ENCODE measurements around the gene PDZD8.
"Not testable (repeated sequence)": the region's sequence is repeated elsewhere in the genome, so short reads cannot be mapped to it uniquely, and the experiment has no call there.

The PDZD8 gene

DNA sequence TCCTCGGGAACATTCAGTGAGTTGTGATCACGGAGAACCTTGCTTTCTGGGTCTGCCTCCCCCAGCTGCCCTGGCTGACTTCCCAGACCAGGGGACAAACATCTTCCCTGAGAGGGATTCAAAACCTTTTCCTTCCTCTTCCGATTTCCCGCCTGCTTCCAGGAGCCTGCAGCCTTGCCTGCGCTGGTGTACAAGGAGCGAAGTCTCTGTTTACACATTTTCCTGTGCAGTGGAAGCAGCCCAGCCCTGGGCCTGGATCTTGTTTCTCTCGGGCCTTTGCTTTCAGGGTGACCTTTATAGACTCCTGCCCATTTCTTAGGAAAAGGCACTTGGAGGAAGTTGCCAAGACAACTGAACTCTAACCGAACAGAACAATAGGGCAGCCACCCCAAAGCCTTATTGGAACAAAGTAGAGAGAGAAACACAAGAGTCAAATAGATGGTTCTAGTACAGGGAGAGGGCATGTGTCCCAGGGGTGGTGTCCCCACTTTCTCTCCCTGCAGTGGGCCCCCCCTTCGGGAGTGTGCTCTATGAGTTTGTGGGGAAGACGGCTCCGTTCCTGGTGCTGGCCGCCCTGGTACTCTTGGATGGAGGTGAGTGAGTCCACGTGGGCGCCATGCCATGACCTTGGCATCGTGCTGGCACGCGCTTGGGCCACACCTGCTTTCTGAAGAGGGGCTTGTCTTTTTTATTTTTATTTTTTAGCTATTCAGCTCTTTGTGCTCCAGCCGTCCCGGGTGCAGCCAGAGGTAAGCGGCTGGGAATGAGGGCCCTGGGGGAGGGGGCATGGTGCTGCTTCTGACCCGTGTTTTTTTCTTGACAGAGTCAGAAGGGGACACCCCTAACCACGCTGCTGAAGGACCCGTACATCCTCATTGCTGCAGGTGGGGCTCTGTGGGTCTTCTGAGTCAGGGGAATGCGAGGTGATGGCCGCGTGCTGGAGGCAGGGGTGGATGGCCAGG, 120.2 kb downstream of the PDZD8 start:
- no peak for DNase-seq (ENCODE audit: low read depth)

GRCh38 chr10:117254338-117254737, 120.9 kb downstream of the PDZD8 start:
- DNase-seq (ENCODE audit: low read depth), result no peak

GRCh38 chr10:117253908-117254307, 121.3 kb downstream of the PDZD8 start:
- no peak for DNase-seq (ENCODE audit: low read depth)

GRCh38 chr10:117250411-117250810, 124.8 kb downstream of the PDZD8 start:
- DNase-seq (ENCODE audit: low read depth), result no peak

DNA sequence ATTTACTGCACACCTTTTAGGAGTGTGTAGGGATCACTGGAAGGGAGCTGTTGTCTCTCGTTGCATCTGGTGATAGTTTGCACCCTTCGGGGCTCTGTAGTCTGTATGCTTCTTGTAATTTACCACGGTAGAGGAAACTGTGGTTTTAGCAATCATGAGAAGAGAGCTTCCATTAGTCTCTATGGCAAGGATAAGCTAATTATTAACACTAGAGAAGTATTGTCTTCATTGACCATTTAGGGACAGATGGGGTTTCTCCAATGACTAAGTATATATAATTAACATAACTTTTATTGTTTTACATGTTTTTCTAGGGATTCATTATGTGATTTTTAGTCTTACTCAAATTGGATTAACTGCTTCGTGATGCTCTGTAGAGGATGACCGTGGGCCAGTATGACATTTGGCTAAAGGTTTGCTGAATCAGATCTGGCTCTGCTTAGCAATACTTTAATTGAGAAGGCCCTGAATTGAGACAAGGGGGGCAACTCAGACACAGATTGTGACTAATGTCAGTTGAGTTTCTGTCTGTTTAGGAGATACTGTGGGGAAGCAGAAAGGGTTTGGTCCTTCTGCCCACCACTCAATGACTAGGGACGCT, 125.6 kb downstream of the PDZD8 start:
- no peak for DNase-seq (ENCODE audit: low read depth)

DNA sequence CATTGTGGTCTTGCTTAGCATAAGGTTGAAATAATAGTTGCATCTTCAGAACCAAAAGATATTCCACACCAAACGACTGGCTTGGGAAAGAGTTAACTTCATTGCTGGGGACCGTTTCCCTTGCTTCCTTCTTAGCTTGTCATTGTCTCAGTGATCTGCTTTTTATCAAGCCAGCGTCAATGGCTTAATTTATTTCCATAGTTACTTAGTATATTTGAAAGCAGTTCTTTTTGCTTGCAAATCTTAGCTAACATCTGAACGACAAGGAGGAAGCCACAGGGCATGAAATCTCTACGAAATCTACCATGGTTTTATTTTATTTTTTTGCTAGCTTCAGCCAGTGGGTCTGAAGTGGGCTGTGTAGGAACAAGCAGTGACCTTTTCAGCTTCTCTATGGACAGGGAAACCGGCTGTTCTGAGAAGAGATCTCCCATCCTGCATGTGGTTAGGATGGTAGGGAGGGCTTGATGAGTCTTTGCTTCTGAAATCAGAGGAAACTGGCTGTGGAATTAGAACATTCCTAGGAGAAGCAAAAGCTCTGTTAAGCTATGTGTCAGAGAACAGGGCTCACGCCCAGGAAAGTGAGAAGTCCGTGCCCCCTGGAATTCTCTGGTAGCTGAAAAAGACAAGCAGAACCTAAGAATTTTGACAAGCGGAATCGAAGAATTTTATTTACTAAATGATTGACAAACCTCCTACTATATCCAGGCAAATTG, 126.3 kb downstream of the PDZD8 start:
- DNase-seq (ENCODE audit: low read depth), result no peak

DNA sequence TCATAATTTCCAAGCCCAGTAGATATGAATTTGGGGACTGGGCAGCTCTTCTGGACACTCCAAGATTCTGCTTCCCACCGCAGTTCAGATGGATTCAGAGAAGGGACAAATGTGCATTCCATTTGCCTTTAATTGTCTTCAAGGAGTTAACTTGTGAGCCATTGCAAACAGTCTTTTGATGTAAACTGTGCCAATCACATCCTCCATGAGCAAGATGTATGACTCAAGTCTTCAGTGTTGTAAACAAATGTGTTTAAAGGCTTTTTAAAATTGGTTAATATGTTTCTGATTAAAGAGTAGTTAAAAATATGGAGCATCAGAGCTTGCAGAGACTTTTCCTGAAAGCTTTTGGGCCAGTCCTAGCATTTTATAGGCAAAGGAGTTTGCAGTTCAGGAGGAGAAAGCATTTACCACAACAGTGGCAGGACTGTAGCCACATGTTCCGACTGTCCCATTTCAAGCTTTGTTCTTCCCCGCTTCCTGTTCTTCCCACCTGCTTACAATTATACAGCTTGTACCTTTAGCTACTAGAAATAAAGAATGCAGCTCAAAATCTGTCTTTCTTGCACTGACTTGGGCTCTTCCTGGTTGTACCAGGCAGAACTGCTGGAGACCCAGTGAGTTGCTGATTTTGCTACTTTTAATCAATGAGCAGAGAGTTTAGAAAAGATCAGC, 128.1 kb downstream of the PDZD8 start:
- no peak for DNase-seq (ENCODE audit: low read depth)

DNA sequence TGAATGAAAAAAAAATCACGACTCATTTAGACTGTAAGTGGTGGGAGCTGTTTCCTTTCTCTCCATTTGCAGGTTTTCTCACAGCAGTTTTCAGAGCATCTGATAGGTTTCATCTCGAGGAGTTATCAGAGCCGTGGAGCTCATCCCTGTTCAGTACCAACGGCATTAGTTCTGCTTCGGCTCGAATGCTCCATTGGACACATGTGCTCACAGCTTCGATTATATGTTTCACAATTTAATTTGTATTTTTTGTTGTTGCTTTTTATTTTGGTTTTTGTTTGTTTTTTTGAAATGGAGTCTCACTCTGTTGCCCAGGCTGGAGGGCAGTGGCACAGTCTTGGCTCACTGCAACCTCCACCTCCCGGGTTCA, 132.8 kb downstream of the PDZD8 start:
- DNase-seq (ENCODE audit: low read depth), result no peak

GRCh38 chr10:117241541-117242462, 133.4 kb downstream of the PDZD8 start:
- DNase-seq (ENCODE audit: low read depth), result no peak

GRCh38 chr10:117240621-117241529, 134.4 kb downstream of the PDZD8 start, which contains the start of gene SLC18A2:
SLC18A2 (plus strand) TSS chr10:117241114; CDS start chr10:117241694, 580 bp downstream.
- DNase-seq (ENCODE audit: low read depth), result no peak

GRCh38 chr10:117239721-117240620, 135.3 kb downstream of the PDZD8 start:
- no peak for DNase-seq (ENCODE audit: low read depth)

- no peak for DNase-seq (ENCODE audit: low read depth)
Observed at GRCh38 chr10:117239051-117239450, 136.2 kb downstream of the PDZD8 start.

DNA sequence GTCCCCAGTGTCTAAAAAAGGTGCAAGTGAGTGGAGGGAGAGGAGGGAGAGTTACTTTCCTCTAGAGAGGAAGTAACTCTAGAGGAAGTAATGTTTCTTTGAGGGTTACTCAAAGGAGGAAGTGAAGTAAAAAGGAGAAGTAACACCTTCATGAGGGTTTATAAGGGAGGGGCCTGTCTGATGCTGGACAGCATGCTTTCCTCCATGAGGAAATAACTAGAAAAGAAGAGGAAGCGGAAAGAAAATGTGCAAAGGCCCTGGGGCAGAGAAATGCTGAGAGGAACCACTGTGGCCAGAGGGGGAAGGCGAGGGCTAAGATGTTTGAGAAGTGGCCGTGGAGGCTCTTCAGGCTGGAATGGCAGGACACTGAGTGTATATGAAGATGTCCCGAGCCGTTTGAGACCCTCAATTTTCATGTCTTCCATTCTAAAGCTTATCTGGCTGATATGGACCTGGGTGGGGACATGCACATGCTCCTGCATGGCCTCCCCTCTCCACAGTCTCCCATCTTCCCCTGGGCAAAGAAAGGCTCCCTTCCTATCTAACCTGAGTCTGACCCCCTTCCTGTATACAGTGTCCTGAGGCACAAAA, 137.7 kb downstream of the PDZD8 start:
- DNase-seq (ENCODE audit: low read depth), result no peak

- not testable (repeated sequence) for DNase-seq (ENCODE audit: low read depth)
Observed at GRCh38 chr10:117230107-117230506, 145.1 kb downstream of the PDZD8 start.

GRCh38 chr10:117228210-117228609, 147.0 kb downstream of the PDZD8 start:
- DNase-seq (ENCODE audit: low read depth), result no peak
